GM18499 (cell line): ENCODE results near the gene TELO2.

Experiments
- ATAC-seq: cut with Tn5 transposase; IDR thresholded peaks from one replicate; pipeline ENCODE4 v1.9.1; 2021; ENCODE audit warnings: moderate number of reproducible peaks; ENCODE audit not compliant: insufficient read depth, unreplicated experiment

The TELO2 gene

GRCh38 chr16:1492923-1493745 lies at the start of gene TELO2:
Gene TELO2, plus strand, starts transcription at chr16:1493360. Its CDS starts 922 bp downstream, at chr16:1494282.
- no peak for ATAC-seq

- ATAC-seq, result no peak
These were observed 49.7 kb upstream of the TELO2 start for GRCh38 chr16:1443403-1443973.

GRCh38 chr16:1443980-1444729 lies 49.0 kb upstream of the TELO2 start, which contains the start of gene CCDC154:
Gene CCDC154, minus strand, starts transcription at chr16:1444556. Its CDS starts 234 bp downstream, at chr16:1444322.
- ATAC-seq, result no peak

- ATAC-seq, result no peak
These were observed 48.2 kb upstream of the TELO2 start for GRCh38 chr16:1444730-1445517.

- no peak for ATAC-seq
These were observed 47.5 kb upstream of the TELO2 start for GRCh38 chr16:1445518-1446203.

- no peak for ATAC-seq
These were observed 46.7 kb upstream of the TELO2 start for GRCh38 chr16:1446296-1447080.

GRCh38 chr16:1447965-1448364 lies 45.2 kb upstream of the TELO2 start:
- no peak for ATAC-seq

GRCh38 chr16:1448536-1449116 lies 44.5 kb upstream of the TELO2 start:
- no peak for ATAC-seq

- ATAC-seq, result no peak
These were observed 43.9 kb upstream of the TELO2 start for GRCh38 chr16:1449201-1449788.

DNA sequence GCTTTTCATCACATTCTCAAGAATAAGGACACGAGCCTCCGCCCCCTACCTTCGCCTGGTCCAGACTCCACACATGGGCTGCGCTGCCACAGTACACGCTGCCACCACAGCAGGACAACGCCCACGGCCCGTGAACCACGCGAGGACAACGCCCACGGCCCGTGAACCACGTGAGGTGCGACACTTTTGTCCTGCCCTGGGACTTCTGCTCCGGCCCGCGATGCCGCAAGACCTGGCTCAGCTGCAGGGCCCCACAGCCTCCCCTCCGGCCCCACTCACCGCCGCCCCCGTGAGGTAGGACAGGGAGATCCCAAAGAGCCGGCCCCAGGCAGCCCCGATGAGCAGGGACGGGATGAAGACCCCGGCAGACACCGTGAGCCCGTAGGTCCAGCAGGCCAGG lies 42.9 kb upstream of the TELO2 start:
- ATAC-seq, result no peak

GRCh38 chr16:1450841-1451240 lies 42.3 kb upstream of the TELO2 start:
- ATAC-seq, result no peak

- ATAC-seq, result no peak
These were observed 41.3 kb upstream of the TELO2 start for GRCh38 chr16:1451702-1452392.

GRCh38 chr16:1452530-1452929 lies 40.6 kb upstream of the TELO2 start:
- ATAC-seq, result no peak

DNA sequence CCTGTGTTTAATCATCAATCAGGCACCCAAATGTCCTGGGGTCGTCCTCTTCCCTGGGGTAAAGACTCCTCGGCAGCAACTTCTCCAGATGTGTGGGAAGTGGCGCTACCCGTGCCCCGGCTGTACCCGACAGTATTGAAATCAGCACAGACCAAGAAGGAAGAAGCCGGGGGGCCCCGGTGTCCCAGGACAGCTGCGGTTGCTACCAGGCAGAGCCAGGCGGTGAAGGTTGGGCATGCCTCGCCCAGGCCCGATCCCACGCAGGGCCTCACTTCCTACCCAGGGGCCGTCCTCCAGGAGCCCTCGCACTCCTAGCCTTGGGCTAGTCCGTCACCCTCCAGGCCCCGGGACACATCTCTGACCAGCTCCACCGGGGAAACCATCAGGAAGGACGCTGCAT lies 39.8 kb upstream of the TELO2 start:
- ATAC-seq, result no peak

GRCh38 chr16:1454561-1454960 lies 38.6 kb upstream of the TELO2 start:
- no peak for ATAC-seq

DNA sequence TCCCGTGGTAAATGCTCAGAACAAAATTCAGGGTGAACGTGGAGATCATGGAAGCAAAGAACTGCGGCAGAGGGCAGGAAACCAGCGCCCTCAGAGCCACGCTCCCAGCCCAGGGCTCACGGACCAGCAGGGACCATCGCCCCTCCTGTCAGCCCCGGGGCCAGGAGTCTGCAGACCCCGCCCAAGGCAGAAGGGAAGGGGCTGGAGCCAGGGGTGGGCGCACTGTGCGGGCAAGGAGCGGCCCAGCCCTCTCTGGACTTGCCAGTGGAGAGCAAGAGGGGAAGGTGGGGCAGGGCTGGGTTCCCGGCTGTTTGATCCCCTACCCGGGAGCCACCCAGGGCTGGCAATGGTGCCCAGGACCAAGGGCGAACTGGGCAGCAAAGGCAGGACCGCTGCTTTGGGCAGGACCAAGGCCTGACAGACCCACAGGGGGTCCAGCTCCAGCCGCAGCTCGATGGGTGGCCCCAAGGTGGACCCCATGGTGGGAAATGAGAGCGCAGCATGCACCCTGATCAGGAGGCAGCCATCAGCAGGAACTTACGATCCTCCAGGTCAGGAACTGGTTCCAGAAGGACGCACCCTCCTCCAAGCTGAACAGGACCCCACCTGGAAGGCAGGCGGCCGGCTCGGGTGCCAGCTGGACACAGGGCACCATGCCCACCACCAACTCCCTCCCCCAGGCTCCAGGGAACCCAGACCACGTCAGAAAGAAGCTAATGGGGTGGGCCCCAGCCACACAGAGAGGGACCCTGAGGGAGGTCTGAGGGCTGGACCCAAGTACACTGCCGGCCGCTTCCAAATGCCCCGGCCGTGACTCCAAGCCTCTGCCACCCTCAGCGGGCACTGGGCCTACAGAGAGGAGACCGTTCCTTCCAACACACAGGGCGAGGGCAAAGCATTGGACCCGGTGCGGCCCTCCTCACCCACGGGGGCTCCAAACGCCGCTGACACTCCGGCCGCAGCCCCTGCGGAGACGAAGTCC lies 37.7 kb upstream of the TELO2 start:
- no peak for ATAC-seq

DNA sequence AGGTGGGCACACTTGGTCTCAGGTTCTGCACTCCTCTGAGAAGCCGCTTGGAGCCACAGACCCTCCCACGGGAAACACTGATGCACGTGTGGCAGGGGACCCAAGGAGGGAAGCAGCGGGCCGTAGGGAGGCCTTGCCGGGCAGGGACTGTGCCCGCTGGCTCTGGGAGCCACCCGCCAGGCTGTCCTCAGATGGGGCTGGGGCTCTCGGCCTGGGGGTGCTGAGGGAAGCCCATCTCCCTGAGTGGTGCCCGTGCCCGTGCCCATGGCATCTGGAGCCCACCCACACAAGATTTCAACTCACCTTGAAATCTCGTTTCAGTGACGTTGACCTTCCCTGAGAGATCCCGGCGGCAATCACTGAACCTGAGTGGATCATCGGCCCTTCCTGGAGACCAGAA lies 36.2 kb upstream of the TELO2 start:
- ATAC-seq, result no peak
